Right lobe of liver (tissue), 6 donors: ENCODE data around the gene GABRB3. TPM values are rescaled to one million over a fixed set of nuclear protein-coding genes. Genes with fewer than 3 reads are reported as not detected.

Experiments
- ATAC-seq, 4 donors: fragments of 200-7000 bp; cut with Tn5 transposase; one replicate each; pipeline ENCODE4 v1.9.1; 2020; ENCODE audit warnings: mild to moderate bottlenecking in 4 of 4, moderate library complexity in 4 of 4
- DNase-seq, 3 donors: peaks; one replicate each; pipeline ENCODE4 v3.0.0-alpha.2; 2020
- H3K27ac ChIP-seq, 3 donors: fragments of 200-600 bp; one replicate each; pipeline ENCODE4 v1.8.0; 2022
- H3K27me3 ChIP-seq, 2 donors: fragments of 200-600 bp; one replicate each; pipeline ENCODE4 v1.8.0; 2022
- H3K36me3 ChIP-seq, 4 donors: fragments of 200-600 bp; sonication (generic) in 1 of 4; one replicate each; pipeline versions ENCODE4 v1.5.1 to v1.8.0; 2017 to 2022; ENCODE audit warnings: control low read depth in 1 of 4
- H3K4me1 ChIP-seq, 4 donors: fragments of 200-600 bp; sonication (generic) in 1 of 4; one replicate each; pipeline versions ENCODE4 v1.5.1 to v1.8.0; 2017 to 2022; ENCODE audit warnings: control low read depth in 1 of 4
- H3K4me3 ChIP-seq, 3 donors: fragments of 200-600 bp; one replicate each; pipeline ENCODE4 v1.8.0; 2022
- H3K9me3 ChIP-seq, 4 donors: fragments of 200-600 bp; sonication (generic) in 1 of 4; one replicate each; pipeline versions ENCODE4 v1.5.1 to v1.8.0; 2017 to 2022; ENCODE audit warnings: control low read depth in 1 of 4
- POLR2A ChIP-seq: fragments of 450-650 bp; IDR thresholded peaks from one replicate; pipeline ENCODE4 v1.6.1; 2017; ENCODE audit warnings: antibody characterized with exemption, mild to moderate bottlenecking
- WGBS: methylation state at CpG from one replicate; pipeline ENCODE4 v1.1.6; 2018; ENCODE audit warnings: low coverage, low lambda C conversion rate; ENCODE audit not compliant: insufficient coverage; ENCODE audit errors: missing lambda C conversion rate; 5-methylcytosine and 5-hydroxymethylcytosine counted together
- intact Hi-C, 2 donors: fragments of 100-400 bp; cut with DNase I; formaldehyde crosslinking; loops; one replicate each; pipeline versions ENCODE4 v1.11.2 to v1.14.1; 2022
- total RNA-seq, 6 experiments: library from RNA; depleted of rRNA in 2 of 6; stranded (reverse); fragments of >200 nt in 2 of 6; fragmentation: NEBNext Ultra II Directional in 3 of 6; extraction: Animal tissue kit (Norgen Biotek cat#: 25700) in 3 of 6; gene quantifications; one replicate each; pipeline versions ENCODE4 v1.1.0 to v1.2.4, GENCODE V29; 2016 to 2023
- TF ChIP-seq, protein P1 (sequence below), 4 donors: fragments of 200-600 bp in 3 of 4; fragments of 450-650 bp in 1 of 4; IDR thresholded peaks; one replicate each; pipeline versions ENCODE4 v1.5.1 to v1.8.0; 2016 to 2022; ENCODE audit warnings: antibody characterized with exemption in 4 of 4, mild to moderate bottlenecking in 2 of 4
- donor health status: DM: no; HTN: yes; CAD: no.
- donor health status: DM: no; HTN: no; CAD: no.
- donor health status: DM: no; HTN: no; CAD: no.
- donor health status: DM: no; HTN: yes; CAD: no.
- donor health status: DM: no; HTN: yes; CAD: no.

Gene GABRB3
- total RNA-seq, 6 experiments from 2014 or later = 0.49 to 2.7 (median 1.4) TPM

DNA sequence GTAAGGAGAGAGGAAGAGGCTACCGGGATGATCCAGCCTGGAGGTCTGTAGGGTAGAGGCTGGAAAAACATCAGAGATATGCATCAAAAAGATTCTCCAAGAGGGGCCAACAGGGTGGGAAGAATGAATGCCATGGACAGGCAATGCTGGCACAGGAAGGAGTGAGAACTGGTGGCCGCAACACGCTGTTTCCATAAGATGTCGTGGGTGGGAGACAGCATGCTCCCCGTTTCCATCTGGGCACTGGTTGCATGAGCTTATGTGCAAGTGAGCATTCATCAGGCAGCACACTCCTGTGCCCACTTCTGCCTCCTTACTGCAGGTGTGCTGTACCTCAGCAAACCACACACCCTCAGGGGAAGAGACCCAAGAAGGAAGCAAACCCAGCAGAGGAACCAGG, 59.4 kb downstream of the GABRB3 start:
- WGBS = 63% methylated on average over 1 of the region's 5 CpGs
- Histone ChIP-seq H3K9me3 (no peaks in the 10 kb centered on the region), H3K4me3 (no peak overlapping the region), H3K27ac (no peak overlapping the region), H3K36me3 (no peaks in the 10 kb centered on the region), H3K27me3 (no peaks in the 10 kb centered on the region), H3K4me1 (no peaks in the 10 kb centered on the region)
- no peak for ATAC-seq
- intact Hi-C loops = no loop called here
- DNase-seq = no peak
- no peak for TF ChIP-seq POLR2A
- TF ChIP-seq, protein P1, sequence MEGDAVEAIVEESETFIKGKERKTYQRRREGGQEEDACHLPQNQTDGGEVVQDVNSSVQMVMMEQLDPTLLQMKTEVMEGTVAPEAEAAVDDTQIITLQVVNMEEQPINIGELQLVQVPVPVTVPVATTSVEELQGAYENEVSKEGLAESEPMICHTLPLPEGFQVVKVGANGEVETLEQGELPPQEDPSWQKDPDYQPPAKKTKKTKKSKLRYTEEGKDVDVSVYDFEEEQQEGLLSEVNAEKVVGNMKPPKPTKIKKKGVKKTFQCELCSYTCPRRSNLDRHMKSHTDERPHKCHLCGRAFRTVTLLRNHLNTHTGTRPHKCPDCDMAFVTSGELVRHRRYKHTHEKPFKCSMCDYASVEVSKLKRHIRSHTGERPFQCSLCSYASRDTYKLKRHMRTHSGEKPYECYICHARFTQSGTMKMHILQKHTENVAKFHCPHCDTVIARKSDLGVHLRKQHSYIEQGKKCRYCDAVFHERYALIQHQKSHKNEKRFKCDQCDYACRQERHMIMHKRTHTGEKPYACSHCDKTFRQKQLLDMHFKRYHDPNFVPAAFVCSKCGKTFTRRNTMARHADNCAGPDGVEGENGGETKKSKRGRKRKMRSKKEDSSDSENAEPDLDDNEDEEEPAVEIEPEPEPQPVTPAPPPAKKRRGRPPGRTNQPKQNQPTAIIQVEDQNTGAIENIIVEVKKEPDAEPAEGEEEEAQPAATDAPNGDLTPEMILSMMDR (IDR thresholded peaks at IDR 0.05) = no peak

DNA sequence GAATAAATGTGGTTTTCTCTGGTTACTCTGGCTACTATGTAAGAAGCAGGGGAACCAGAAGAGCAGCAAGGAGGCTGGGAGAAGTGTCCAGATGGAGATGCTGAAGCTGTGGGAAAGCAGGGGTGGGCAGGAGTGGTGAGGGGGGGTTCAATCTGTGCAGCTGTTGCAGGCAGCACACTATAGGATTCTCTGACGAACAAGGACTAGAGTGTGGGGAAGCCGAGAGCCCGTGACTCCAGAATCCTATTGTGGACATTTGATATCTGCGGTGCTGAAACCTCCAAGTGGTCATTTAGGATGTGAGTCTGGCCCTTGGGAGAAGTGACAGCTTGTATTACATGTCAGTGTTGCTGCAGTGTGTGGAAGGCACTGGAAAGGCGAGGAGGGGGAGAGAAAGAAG, 60.5 kb downstream of the GABRB3 start:
- WGBS = 51% methylated on average over 5 of the region's 5 CpGs
- intact Hi-C loops = no loop called here
- Histone ChIP-seq H3K27me3 (no peaks in the 10 kb centered on the region), H3K4me3 (no peak overlapping the region), H3K36me3 (no peaks in the 10 kb centered on the region), H3K27ac (no peak overlapping the region), H3K9me3 (no peaks in the 10 kb centered on the region), H3K4me1 (no peaks in the 10 kb centered on the region)
- ATAC-seq = no peak
- no peak for DNase-seq
- TF ChIP-seq, protein P1 (IDR thresholded peaks at IDR 0.05) = no peak
- TF ChIP-seq POLR2A = no peak

DNA sequence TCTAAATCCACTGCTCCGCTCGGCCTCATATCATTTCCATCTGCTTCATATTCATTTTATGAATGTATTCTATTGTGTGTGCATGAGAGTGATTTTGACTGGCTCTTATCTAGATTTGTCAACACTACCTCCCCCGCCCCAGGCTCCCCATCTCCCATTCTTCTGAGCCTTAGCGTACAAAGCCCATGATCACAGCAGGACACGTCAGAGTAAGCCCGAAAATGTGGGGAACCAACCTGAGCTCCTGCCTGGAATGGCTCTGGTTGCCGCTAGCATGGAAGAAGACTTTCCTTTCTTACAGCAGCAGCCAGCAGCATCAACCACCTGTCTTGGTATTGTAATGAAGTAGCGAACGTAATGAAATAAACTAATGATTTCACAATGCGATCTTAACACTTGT, 61.4 kb downstream of the GABRB3 start:
- intact Hi-C loops = no loop called here
- Histone ChIP-seq H3K27ac (no peak overlapping the region), H3K4me3 (no peak overlapping the region), H3K4me1 (no peaks in the 10 kb centered on the region), H3K36me3 (no peaks in the 10 kb centered on the region), H3K9me3 (no peaks in the 10 kb centered on the region), H3K27me3 (no peaks in the 10 kb centered on the region)
- DNase-seq (no peak), ATAC-seq (no peak)
- TF ChIP-seq POLR2A = no peak
- TF ChIP-seq, protein P1 (IDR thresholded peaks at IDR 0.05) = no peak
- 42% methylated on average over 10 of the region's 10 CpGs for WGBS

DNA sequence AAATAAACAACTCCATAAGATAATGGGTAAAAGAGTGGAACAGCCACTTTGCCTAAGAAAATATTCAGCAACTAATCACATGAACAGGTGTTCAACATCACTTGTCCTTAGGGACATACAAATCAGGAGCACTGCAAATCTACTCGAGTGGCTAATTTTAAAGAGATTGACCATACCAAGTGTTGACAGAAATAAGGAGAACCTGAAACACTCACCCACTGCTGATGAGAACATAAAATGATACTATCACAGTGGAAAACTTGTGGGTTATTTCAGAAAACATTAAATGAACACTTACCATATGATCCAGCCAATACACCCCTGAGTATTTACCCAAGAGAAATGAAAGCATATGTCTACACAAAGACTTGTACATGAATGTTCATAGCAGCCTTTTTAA, 70.5 kb downstream of the GABRB3 start:
- H3K36me3 ChIP-seq = no peaks in the 10 kb centered on the region
- 33% methylated on average over 1 of the region's 1 CpG for WGBS
- no peak overlapping the region for H3K27ac ChIP-seq
- H3K9me3 ChIP-seq = no peaks in the 10 kb centered on the region
- no peak overlapping the region for H3K4me3 ChIP-seq
- no peak for ATAC-seq
- DNase-seq = no peak
- no peaks in the 10 kb centered on the region for H3K4me1 ChIP-seq
- TF ChIP-seq, protein P1 (IDR thresholded peaks at IDR 0.05) = no peak
- no peak for TF ChIP-seq POLR2A
- intact Hi-C loops = no loop called here
- H3K27me3 ChIP-seq = no peaks in the 10 kb centered on the region

DNA sequence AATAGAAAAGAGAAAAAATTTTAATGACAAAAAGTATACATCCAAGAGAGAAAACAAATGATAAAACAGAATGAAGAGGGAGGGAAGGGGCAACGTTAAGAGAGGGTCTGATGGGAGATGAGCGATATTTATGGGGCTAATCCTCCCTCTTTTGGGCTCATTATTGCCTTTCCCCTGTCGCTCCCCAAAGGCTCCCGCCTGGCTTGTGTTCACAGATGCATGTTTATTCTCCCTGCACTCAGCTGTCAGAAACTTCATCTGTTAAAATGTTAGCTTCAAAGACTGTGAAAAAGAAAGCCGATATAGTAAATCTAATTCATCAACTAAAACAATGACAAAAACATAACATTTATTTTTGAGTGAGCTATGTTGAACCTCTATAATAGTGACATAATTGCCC, 74.3 kb downstream of the GABRB3 start:
- WGBS = 29% methylated on average over 5 of the region's 5 CpGs
- intact Hi-C loops = no loop called here
- H3K27ac ChIP-seq = no peak overlapping the region
- no peak for TF ChIP-seq POLR2A
- TF ChIP-seq, protein P1 (IDR thresholded peaks at IDR 0.05) = no peak
- no peaks in the 10 kb centered on the region for H3K36me3 ChIP-seq
- no peak for DNase-seq
- no peaks in the 10 kb centered on the region for H3K27me3 ChIP-seq
- no peaks in the 10 kb centered on the region for H3K4me1 ChIP-seq
- no peak for ATAC-seq
- H3K9me3 ChIP-seq = no peaks in the 10 kb centered on the region
- no peak overlapping the region for H3K4me3 ChIP-seq
